GM21381 (cell line): ENCODE results near the gene OR6V1.
"Not testable (repeated sequence)": the region's sequence is repeated elsewhere in the genome, so short reads cannot be mapped to it uniquely, and the experiment has no call there.

ENCODE experiments used
- ATAC-seq: cut with Tn5 transposase; IDR thresholded peaks from one replicate; pipeline ENCODE4 v1.9.1; 2021; ENCODE audit warnings: mild to moderate bottlenecking, moderate library complexity; ENCODE audit not compliant: unreplicated experiment

The OR6V1 gene

DNA sequence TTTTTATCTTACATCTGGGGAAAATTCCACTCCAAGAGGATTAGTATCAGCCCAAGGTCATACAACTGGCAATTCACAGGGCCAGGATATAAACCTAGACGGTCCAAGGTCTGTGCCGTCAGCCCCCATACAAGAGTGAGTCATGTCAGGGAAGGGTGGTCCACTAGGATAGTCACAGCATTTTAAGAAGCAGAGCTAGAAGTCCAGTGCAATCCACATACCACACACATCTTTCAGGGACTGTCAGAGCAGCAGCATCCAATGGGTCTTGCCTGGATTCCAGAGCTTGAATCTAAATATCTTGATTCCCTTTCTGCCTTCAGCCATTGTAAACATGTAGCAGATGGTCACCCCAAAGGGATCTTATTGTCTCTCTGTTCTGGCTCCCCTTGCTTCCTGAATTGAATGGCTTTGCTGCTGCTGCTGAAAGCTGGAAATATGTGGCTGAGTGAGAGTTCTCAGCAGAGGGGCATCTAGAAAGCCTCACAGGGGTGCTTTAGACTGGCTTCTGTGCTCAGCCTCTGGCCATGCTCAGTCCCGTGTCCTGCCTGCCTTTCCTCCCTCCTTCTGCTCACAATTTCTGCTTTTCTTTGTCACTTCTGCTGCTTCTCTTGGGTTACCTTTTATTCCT, 9.9 kb upstream of the OR6V1 start:
- ATAC-seq, result no peak

GRCh38 chr7:143042790-143043271, 9.3 kb upstream of the OR6V1 start:
- ATAC-seq, result no peak

DNA sequence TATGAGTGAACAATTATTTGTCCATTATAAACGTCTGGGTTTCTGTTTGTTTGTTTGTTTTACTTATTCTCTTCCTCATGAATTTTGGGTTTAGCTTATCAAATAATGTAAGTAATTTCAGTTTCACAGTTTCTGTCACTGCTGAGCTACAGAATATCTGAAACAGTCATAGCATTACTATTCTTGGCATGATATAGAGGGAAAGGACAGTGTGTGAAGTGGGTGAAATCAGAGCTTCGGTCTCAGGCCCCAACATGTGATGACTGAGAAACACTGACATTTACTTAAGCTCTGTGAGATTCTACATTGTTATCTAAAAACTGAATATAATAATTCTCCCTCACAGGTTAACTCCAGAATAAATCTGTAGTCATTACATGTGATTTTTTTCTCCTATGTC, 8.8 kb upstream of the OR6V1 start:
- peak; percentile 58 for ATAC-seq

GRCh38 chr7:143046426-143046851, 5.7 kb upstream of the OR6V1 start:
- ATAC-seq, result no peak

- ATAC-seq, result no peak
Measured at GRCh38 chr7:143047326-143047725, 4.8 kb upstream of the OR6V1 start.

- no peak for ATAC-seq
Measured at GRCh38 chr7:143048827-143049226, 3.3 kb upstream of the OR6V1 start.

DNA sequence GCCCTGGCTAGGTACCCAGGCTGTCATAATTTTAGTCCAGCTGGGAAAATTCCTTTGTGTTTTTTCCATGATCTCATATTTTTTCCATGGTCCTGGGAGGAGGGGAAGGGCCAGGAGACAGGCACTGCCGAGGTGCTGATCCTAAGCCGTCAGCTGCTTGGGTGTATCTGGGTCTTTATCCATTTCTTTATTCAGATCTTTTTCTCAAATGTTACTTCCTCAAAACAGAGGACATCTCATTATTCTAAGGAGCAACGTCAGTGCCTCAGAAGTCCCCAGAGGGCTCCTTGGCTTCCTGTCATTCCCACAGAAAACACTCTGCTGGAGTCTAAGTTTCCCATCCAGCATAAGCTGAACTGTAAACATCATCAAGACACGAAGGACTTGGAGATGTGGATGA, 2.8 kb upstream of the OR6V1 start:
- ATAC-seq, result no peak

GRCh38 chr7:143050931-143051330, 1.2 kb upstream of the OR6V1 start:
- no peak for ATAC-seq

DNA sequence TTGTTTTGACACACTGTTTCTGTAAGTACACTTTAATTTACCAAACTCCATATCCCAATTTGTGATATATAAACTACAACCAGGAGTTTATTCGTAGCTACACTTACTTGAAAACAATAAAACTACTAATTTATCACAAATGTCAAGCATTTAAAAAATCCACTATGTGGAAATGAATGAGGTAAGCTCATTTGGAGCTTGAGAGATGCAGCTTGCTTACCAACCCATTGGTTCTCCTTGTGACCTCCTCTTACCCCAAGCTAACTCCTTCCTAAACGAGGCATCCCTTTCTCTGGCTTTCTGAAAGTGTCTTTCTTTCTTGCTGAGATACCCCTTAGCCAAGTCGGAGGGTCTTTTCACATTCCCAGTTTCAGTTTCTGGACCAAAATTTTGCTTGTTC, 2.5 kb downstream of the OR6V1 start:
- no peak for ATAC-seq

- no peak for ATAC-seq
Measured at GRCh38 chr7:143055754-143056153, 3.6 kb downstream of the OR6V1 start.

- no peak for ATAC-seq
Measured at GRCh38 chr7:143063741-143064140, 11.6 kb downstream of the OR6V1 start.

GRCh38 chr7:143068446-143068845, 16.3 kb downstream of the OR6V1 start:
- ATAC-seq, result no peak

- no peak for ATAC-seq
Measured at GRCh38 chr7:143069912-143070500, 17.9 kb downstream of the OR6V1 start.

DNA sequence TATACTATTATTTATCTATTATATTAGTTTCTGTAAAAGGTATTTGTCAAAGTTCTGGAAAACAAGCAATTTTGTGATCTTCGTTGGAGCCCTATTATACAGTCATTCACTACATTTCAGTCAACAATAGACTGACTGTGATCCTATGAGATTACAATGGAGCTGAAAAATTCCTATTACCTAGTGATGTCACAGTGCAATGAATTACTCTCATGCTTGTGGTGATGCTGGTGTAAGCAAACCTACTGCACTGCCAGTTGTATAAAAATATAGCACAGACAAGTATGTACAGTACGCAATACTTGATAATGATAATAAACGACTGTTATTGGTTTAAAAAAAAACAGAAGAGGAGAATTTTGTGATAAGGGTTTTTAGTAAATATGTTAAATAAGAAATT, 21.4 kb downstream of the OR6V1 start:
- ATAC-seq, result no peak

- no peak for ATAC-seq
Measured at GRCh38 chr7:143074141-143074540, 22.0 kb downstream of the OR6V1 start.

- no peak for ATAC-seq
Measured at GRCh38 chr7:143085109-143085508, 33.0 kb downstream of the OR6V1 start.

DNA sequence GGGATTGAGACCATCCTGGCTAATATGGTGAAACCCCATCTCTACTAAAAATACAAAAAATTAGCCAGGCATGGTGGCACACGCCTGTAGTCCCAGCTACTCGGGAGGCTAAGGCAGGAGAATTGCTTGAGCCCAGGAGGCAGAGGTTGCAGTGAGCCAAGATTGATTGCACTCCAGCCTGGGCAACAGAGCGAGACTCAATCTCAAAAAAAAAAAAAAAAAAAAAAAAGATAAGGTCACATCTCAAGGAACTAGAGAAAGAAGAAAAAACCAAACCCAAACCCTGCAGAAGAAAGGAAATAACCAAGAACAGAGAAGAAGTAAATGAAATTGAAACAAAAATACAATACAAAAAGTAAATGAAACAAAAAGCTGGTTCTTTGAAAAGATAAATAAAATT, 33.5 kb downstream of the OR6V1 start:
- ATAC-seq, result not testable (repeated sequence)

DNA sequence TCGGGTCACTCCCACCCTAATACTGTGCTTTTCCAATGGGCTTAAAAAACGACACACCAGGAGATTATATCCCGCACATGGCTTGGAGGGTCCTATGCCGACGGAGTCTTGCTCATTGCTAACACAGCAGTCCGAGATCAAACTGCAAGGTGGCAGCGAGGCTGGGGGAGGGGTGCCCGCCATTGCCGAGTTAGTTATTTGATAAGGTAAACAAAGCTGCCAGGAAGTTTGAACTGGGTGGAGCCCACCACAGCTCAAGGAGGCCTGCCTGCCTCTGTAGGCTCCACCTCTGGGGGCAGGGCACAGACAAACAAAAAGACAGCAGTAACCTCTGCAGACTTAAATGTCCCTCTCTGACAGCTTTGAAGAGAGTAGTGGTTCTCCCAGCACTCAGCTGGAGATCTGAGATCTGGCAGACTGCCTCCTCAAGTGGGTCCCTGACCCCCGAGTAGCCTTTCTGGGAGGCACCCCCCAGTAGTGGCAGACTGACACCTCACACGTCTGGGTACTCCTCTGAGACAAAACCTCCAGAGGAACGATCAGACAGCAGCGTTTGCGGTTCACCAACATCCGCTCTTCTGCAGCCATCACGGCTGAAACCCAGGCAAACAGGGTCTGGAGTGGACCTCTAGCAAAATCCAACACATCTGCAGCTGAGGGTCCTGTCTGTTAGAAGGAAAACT, 36.5 kb downstream of the OR6V1 start:
- ATAC-seq, result not testable (repeated sequence)

GRCh38 chr7:143096146-143096545, 44.0 kb downstream of the OR6V1 start:
- no peak for ATAC-seq

GRCh38 chr7:143099579-143099978, 47.4 kb downstream of the OR6V1 start:
- not testable (repeated sequence) for ATAC-seq
